ENCODE data around the gene NEMP1.

NEMP1 gene

GRCh38 chr12:57106021-57106708 is 27.6 kb upstream of the NEMP1 start:
- DNase-seq (ENCODE audit: low read depth), result no peak

GRCh38 chr12:57105011-57105753 is 26.6 kb upstream of the NEMP1 start:
- no peak for DNase-seq (ENCODE audit: low read depth)

GRCh38 chr12:57104292-57104910 is 25.8 kb upstream of the NEMP1 start:
- DNase-seq (ENCODE audit: low read depth), result no peak

GRCh38 chr12:57103856-57104255 is 25.3 kb upstream of the NEMP1 start:
- DNase-seq (ENCODE audit: low read depth), result no peak

GRCh38 chr12:57101892-57102695 is 23.5 kb upstream of the NEMP1 start:
- no peak for DNase-seq (ENCODE audit: low read depth)

GRCh38 chr12:57099766-57100165 is 21.2 kb upstream of the NEMP1 start:
- DNase-seq (ENCODE audit: low read depth), result no peak

GRCh38 chr12:57099047-57099714 is 20.6 kb upstream of the NEMP1 start:
- no peak for DNase-seq (ENCODE audit: low read depth)

GRCh38 chr12:57098546-57098945 is 20.0 kb upstream of the NEMP1 start:
- DNase-seq (ENCODE audit: low read depth), result no peak

- no peak for DNase-seq (ENCODE audit: low read depth)
Measured at GRCh38 chr12:57097554-57097835, 18.9 kb upstream of the NEMP1 start.

GRCh38 chr12:57096748-57097553 is 18.4 kb upstream of the NEMP1 start:
- no peak for DNase-seq (ENCODE audit: low read depth)

GRCh38 chr12:57096099-57096572 is 17.5 kb upstream of the NEMP1 start:
- DNase-seq (ENCODE audit: low read depth), result no peak

- no peak for DNase-seq (ENCODE audit: low read depth)
Measured at GRCh38 chr12:57095440-57095839, 16.8 kb upstream of the NEMP1 start.

- DNase-seq (ENCODE audit: low read depth), result no peak
Measured at GRCh38 chr12:57094208-57095160, 15.9 kb upstream of the NEMP1 start.

GRCh38 chr12:57093415-57094207 is 15.0 kb upstream of the NEMP1 start:
- DNase-seq (ENCODE audit: low read depth), result no peak

GRCh38 chr12:57092876-57093414 is 14.4 kb upstream of the NEMP1 start:
- DNase-seq (ENCODE audit: low read depth), result no peak

GRCh38 chr12:57092529-57092862 is 13.9 kb upstream of the NEMP1 start:
- DNase-seq (ENCODE audit: low read depth), result no peak

- no peak for DNase-seq (ENCODE audit: low read depth)
Measured at GRCh38 chr12:57091638-57092528, 13.3 kb upstream of the NEMP1 start.
